ENCODE results near the gene GNAS-AS1. TPM values are rescaled to one million over a fixed set of nuclear protein-coding genes. Genes with fewer than 3 reads are reported as not detected.

The GNAS-AS1 gene
- total and polyA plus RNA-seq, 10 of the 15 experiments (the other 5 are each of a cell fraction or from before 2014, with no cell fraction given), result 0.06 to 2.7 (median 1.2) TPM

DNA sequence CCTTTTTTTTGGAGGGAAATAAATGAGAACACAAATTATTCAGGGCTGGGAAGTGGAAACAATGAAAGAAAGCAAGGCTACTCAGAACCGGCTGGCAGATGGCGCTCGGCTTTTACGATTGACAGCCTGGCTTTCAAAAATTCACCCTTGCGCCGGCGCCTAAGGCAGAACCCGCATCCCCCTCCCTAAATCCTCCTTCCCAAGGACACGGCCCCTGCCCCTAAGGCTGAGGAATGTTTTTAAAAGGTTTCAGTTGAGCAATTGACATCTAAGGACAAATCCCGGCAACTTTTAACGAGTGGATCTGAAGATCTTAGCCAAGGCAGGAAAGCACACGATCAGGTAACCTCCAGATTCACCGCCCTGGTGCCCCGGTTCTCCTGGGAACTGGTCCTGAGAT lies 18.1 kb upstream of the GNAS-AS1 start:
- Histone ChIP-seq H3K79me2 (ENCODE audit: control insufficient read depth, insufficient read depth, low read length) (no peaks in the 10 kb centered on the region), H2AFZ (ENCODE audit: control insufficient read depth, low read depth, low read length) (no peak overlapping the region), H3K4me3 (no peak overlapping the region), H3K9ac (ENCODE audit: control insufficient read depth, insufficient read depth, low read length) (no peak overlapping the region), H3K4me1 (ENCODE audit: control insufficient read depth, insufficient read depth, low read length) (peaks cover 10% of the 10 kb centered on the region), H3K27me3 (replicated peaks in 1 of 2; ENCODE audit: control insufficient read depth in 2 of 2, insufficient read depth in 2 of 2, low read length in 1 of 2) (no peaks in the 10 kb centered on the region), H3K27ac (ENCODE audit: control insufficient read depth, insufficient read depth) (no peak overlapping the region), H4K20me1 (ENCODE audit: control insufficient read depth, insufficient read depth) (no peaks in the 10 kb centered on the region), H3K4me2 (ENCODE audit: control insufficient read depth, insufficient read depth) (no peak overlapping the region), H3K36me3 (ENCODE audit: control insufficient read depth in 2 of 2, insufficient read depth in 2 of 2, low read length in 1 of 2) (no peaks in the 10 kb centered on the region), H3K9me3 (replicated peaks; ENCODE audit: control insufficient read depth, insufficient read depth, low read length) (no peaks in the 10 kb centered on the region)
- no TSS peak for BruUV-seq (replicated peaks)
- in situ Hi-C loops (cut with MboI), result loop anchor here (10.0 kb wide), 1 partner anchor 626 kb away; no protein-coding TSS in a partner anchor
- TF ChIP-seq RAD21 (IDR thresholded peaks at IDR 0.05; ENCODE audit: insufficient read depth, low read depth, low read length) (peak; percentile 39), NKRF (conservative IDR thresholded peaks at IDR 0.05) (no peak), CTCF (IDR thresholded peaks at IDR 0.05 in 2 of 3, conservative IDR thresholded peaks at IDR 0.05 in 1 of 3; ENCODE audit: control insufficient read depth in 2 of 3, extremely low read depth in 1 of 3, insufficient read depth in 1 of 3, low read depth in 3 of 3, low read length in 3 of 3) (peak; percentile 37 to 58 (median 37); a peak in 5 of 6 replicates), SMC3 (IDR thresholded peaks at IDR 0.05; ENCODE audit: borderline replicate concordance, low read length) (peak; percentile 77; the same call in 1 of the 2 replicates)
- SMC1A ChIA-PET (ENCODE audit: uncharacterized antibody, unreplicated experiment), result interaction anchor here (2.1 to 3.0 kb wide), 2 partner anchors 220 to 339 kb away, joined by 19 to 20 read pairs; no protein-coding TSS in a partner anchor
- intact Hi-C loops (cut with micrococcal nuclease; ENCODE audit: unreplicated experiment), result loop anchor here (1.0 kb wide), 1 partner anchor 354 kb away; no protein-coding TSS in a partner anchor
- FAIRE-seq (no peak), ATAC-seq (no peak), DNase-seq (ENCODE audit: low read depth, low spot score) (no peak)
- CTCF ChIA-PET, result interaction anchor here (1.3 to 3.6 kb wide), 11 partner anchors 9 to 587 kb away, joined by 4 to 36 read pairs (median 10); no protein-coding TSS in a partner anchor
- WGBS (ENCODE audit: insufficient coverage, insufficient replicate concordance, low lambda C conversion rate, missing lambda C conversion rate), result 40% methylated on average over 14 of the region's 14 CpGs
- RAD21 ChIA-PET (ENCODE audit: unreplicated experiment), result interaction anchor here (0.6 to 2.1 kb wide), 3 partner anchors 30 to 353 kb away, joined by 3 to 14 read pairs (median 6); no protein-coding TSS in a partner anchor
- POLR2A ChIA-PET, result no interaction called here
